ENCODE measurements around the gene OARD1.

Gene OARD1

DNA sequence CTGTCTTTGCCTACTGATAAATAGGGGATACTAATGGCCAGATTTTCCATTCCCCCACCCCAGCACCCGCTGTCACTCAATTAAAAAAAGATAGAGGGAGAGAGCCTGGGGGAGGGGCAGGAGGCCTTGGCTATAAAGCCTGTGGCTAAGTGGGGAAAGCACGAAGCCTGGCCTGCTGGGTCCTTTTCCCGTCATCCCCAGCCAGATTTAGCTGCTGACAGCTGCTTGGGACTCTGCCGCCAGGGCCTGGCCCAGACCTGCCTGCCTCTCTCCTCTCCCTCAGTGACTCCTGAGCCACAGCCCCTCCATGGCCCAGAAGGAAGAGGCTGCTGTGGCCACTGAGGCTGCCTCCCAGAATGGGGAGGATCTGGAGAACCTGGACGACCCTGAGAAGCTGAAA lies 19.1 kb downstream of the OARD1 start, which contains the start of gene APOBEC2:
TSS of gene APOBEC2 (plus strand) at position 162 of the 400 bp plus-strand sequence. CDS start at position 308, 146 bp downstream.
- no peak for TF ChIP-seq EZH2phosphoT487 (IDR thresholded peaks at IDR 0.05; ENCODE audit: borderline replicate concordance)
- TF ChIP-seq, protein P1, sequence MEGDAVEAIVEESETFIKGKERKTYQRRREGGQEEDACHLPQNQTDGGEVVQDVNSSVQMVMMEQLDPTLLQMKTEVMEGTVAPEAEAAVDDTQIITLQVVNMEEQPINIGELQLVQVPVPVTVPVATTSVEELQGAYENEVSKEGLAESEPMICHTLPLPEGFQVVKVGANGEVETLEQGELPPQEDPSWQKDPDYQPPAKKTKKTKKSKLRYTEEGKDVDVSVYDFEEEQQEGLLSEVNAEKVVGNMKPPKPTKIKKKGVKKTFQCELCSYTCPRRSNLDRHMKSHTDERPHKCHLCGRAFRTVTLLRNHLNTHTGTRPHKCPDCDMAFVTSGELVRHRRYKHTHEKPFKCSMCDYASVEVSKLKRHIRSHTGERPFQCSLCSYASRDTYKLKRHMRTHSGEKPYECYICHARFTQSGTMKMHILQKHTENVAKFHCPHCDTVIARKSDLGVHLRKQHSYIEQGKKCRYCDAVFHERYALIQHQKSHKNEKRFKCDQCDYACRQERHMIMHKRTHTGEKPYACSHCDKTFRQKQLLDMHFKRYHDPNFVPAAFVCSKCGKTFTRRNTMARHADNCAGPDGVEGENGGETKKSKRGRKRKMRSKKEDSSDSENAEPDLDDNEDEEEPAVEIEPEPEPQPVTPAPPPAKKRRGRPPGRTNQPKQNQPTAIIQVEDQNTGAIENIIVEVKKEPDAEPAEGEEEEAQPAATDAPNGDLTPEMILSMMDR (conservative IDR thresholded peaks at IDR 0.05; ENCODE audit: low read length): no peak
- Histone ChIP-seq H3F3A (ENCODE audit: low read depth) (no peaks in the 10 kb centered on the region), H3K9me2 (replicated peaks; ENCODE audit: low read depth, low read length) (no peaks in the 10 kb centered on the region), H2AFZ (ENCODE audit: low read length) (peak within 1 kb of the TSS; percentile 68), H3K9ac (ENCODE audit: low read depth, low read length, poor library complexity, severe bottlenecking) (peak within 1 kb of the TSS; percentile 28), H3K27me3 (ENCODE audit: insufficient read depth, low read length, poor library complexity, severe bottlenecking) (no peaks in the 10 kb centered on the region), H3K9me3 (ENCODE audit: insufficient read depth, low read depth, low read length) (no peaks in the 10 kb centered on the region), H3K4me1 (ENCODE audit: insufficient read depth, low read length, poor library complexity, severe bottlenecking) (peaks cover 38% of the 10 kb centered on the region), H3K79me2 (ENCODE audit: insufficient read depth, low read length) (no peaks in the 10 kb centered on the region), H3K4me3 (ENCODE audit: low read length, poor library complexity, severe bottlenecking) (peak within 1 kb of the TSS; percentile 22), H3K4me2 (ENCODE audit: low read depth, low read length, poor library complexity, severe bottlenecking) (peak within 1 kb of the TSS; percentile 55), H4K20me1 (ENCODE audit: insufficient read depth, low read length, poor library complexity, severe bottlenecking) (no peaks in the 10 kb centered on the region), H3K36me3 (ENCODE audit: insufficient read depth, low read length) (no peaks in the 10 kb centered on the region)

DNA sequence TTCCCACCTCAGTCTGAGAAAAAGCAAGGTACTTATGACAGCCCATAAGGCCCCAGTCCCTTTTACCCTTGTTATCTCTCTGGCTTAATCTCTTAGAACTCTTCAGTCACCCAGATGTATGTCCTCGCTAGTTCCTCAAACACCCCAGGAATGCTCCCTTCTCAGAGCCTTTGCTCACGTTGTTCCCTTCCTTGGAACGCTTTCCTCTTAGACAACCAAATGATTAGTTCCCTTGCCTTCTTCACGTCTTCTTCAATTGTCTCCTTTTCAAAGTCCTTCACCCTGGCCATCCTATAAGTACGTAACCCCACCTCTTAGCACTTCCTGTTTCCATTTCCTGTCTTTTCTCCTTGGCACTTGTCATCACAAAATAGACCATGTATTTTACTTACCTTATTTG lies 20.3 kb downstream of the OARD1 start:
- TF ChIP-seq EZH2phosphoT487 (IDR thresholded peaks at IDR 0.05; ENCODE audit: borderline replicate concordance): no peak
- TF ChIP-seq, protein P1 (conservative IDR thresholded peaks at IDR 0.05; ENCODE audit: low read length): no peak
- Histone ChIP-seq H3K9ac (ENCODE audit: low read depth, low read length, poor library complexity, severe bottlenecking) (no peak overlapping the region), H3K9me2 (replicated peaks; ENCODE audit: low read depth, low read length) (no peaks in the 10 kb centered on the region), H3K36me3 (ENCODE audit: insufficient read depth, low read length) (no peaks in the 10 kb centered on the region), H3K9me3 (ENCODE audit: insufficient read depth, low read depth, low read length) (no peaks in the 10 kb centered on the region), H3K4me1 (ENCODE audit: insufficient read depth, low read length, poor library complexity, severe bottlenecking) (peaks cover 38% of the 10 kb centered on the region), H2AFZ (ENCODE audit: low read length) (peak overlapping the region; percentile 68), H4K20me1 (ENCODE audit: insufficient read depth, low read length, poor library complexity, severe bottlenecking) (no peaks in the 10 kb centered on the region), H3K27me3 (ENCODE audit: insufficient read depth, low read length, poor library complexity, severe bottlenecking) (no peaks in the 10 kb centered on the region), H3K4me3 (ENCODE audit: low read length, poor library complexity, severe bottlenecking) (peak overlapping the region; percentile 22), H3K4me2 (ENCODE audit: low read depth, low read length, poor library complexity, severe bottlenecking) (peak overlapping the region; percentile 55), H3K79me2 (ENCODE audit: insufficient read depth, low read length) (no peaks in the 10 kb centered on the region), H3F3A (ENCODE audit: low read depth) (no peaks in the 10 kb centered on the region)

DNA sequence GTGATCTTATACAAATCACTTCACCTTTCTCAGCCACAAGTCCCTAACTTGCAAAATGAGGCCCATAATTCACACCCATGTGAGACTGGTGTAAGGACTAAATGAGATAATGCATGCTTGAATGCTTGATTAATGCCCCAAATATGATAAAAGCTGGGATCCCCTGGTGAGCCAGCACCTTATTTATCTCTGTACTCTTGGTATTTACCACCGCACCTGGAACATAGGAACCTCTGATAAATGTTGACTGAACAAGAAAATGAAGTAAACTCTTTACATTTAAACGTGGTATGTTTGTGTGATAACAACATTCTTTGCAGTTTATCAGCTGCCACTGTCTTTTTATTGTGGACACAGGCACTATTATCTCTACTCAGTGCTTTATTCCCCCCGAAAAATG lies 21.6 kb downstream of the OARD1 start:
- H3K9me3 ChIP-seq (ENCODE audit: insufficient read depth, low read depth, low read length): no peaks in the 10 kb centered on the region
- H3F3A ChIP-seq (ENCODE audit: low read depth): no peaks in the 10 kb centered on the region
- no peaks in the 10 kb centered on the region for H3K27me3 ChIP-seq (ENCODE audit: insufficient read depth, low read length, poor library complexity, severe bottlenecking)
- no peaks in the 10 kb centered on the region for H3K79me2 ChIP-seq (ENCODE audit: insufficient read depth, low read length)
- no peaks in the 10 kb centered on the region for H4K20me1 ChIP-seq (ENCODE audit: insufficient read depth, low read length, poor library complexity, severe bottlenecking)
- H3K4me2 ChIP-seq (ENCODE audit: low read depth, low read length, poor library complexity, severe bottlenecking): no peak overlapping the region
- H3K36me3 ChIP-seq (ENCODE audit: insufficient read depth, low read length): no peaks in the 10 kb centered on the region
- H3K4me1 ChIP-seq (ENCODE audit: insufficient read depth, low read length, poor library complexity, severe bottlenecking): peaks cover 34% of the 10 kb centered on the region
- no peaks in the 10 kb centered on the region for H3K9me2 ChIP-seq (replicated peaks; ENCODE audit: low read depth, low read length)
- no peak overlapping the region for H3K4me3 ChIP-seq (ENCODE audit: low read length, poor library complexity, severe bottlenecking)
- H3K9ac ChIP-seq (ENCODE audit: low read depth, low read length, poor library complexity, severe bottlenecking): no peak overlapping the region
- TF ChIP-seq EZH2phosphoT487 (IDR thresholded peaks at IDR 0.05; ENCODE audit: borderline replicate concordance): no peak
- TF ChIP-seq, protein P1 (conservative IDR thresholded peaks at IDR 0.05; ENCODE audit: low read length): no peak
- no peak overlapping the region for H2AFZ ChIP-seq (ENCODE audit: low read length)

Measured in Loucy (cell line).